ENCODE results near the gene EMILIN1. TPM values are rescaled to one million over a fixed set of nuclear protein-coding genes. Genes with fewer than 3 reads are reported as not detected.

Gene EMILIN1
- total RNA-seq, 1 donor from 2014 or later = 21.0 TPM

DNA sequence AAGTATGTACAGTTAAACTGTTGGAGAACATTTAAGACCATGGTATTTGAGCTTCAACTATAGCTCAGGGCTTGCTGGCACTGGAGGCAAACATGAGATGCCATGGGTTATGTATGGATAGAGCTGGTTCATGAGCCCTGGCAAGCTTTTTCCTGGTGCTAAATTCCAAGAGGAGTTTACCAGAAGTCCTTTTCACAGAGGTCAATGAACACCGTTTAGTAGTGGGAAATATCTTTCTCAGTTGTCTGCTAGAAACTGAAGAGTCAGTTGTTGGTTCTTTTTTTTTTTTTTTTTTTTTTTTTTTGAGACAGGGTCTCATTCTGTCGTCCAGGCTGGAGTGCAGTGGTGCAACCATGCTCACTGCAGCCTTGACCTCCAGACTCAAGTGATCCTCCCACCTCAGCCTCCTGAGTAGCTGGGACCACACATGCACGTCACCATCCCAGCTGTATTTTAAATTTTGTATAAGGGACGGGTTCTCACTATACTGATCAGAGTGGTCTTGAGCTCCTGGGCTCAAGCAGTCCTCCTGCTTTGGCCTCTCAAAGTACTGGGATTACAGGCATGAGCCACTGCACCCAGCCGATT is 9.5 kb downstream of the EMILIN1 start:
- DNase-seq (ENCODE audit: low spot score) = no peak
- intact Hi-C loops (cut with DNase I) = loop anchor here (2.0 kb wide), 1 partner anchor 37 kb away; the partner anchor contains the start of gene AGBL5

DNA sequence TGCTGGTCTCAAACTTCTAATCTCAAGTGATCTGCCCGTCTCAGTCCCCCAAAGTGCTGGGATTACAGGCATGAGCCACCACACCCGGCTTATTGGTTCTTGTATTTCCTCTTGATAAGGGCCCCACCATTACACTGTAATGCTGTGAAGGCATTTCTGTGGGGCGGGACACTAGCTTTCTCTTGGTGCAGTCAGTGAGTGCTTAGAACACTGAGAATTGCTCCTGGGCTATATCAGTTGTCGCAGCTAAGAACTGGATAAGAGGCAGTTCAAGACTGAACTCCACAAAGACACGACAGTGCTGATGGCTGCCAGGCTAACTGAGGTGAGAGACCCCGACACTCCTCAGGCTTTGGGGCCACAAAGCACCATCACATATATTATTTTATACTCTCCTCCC is 10.2 kb downstream of the EMILIN1 start:
- intact Hi-C loops (cut with DNase I) = no loop called here
- no peak for DNase-seq (ENCODE audit: low spot score)

DNA sequence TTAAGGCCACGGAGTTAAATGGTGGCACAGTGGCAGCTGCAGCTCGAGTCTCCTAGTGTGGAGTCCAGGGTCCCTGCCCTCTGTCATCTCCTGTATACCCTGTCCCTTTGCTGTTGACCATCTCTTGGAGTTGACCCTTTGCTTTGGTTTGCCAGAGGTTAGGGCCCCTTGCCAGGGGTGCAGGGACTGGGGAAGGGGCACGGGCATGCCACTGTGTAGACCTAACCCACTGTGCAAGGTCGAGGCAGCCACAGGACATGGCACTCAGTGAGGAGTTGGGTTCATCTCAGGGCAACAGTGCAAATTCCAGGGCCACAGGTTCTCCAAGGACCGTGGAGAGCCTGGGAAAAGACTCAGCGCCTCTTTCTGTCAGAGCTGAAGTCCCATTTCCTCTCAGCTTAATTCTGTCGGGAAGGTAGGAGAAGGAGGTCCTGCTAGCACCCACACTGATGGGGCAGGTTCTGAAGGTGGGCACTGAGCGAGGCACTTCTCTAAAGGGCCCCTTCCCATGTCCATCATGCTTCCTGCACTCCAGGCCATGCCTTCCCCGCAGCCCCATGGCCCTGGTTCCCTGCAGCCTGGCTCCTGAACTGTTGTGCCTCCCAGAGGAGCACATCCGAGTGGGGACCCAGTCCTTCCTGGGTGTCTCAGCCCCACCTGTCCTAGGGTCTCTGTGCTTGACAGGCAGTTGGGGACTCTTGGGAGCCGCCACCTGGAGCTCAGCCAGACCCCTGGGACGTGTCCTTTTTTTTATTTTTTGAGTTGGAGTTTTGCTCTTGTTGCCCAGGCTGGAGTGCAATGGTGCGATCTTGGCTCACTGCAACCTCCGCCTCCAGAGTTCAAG is 10.9 kb downstream of the EMILIN1 start:
- intact Hi-C loops (cut with DNase I) = no loop called here
- DNase-seq (ENCODE audit: low spot score) = no peak

DNA sequence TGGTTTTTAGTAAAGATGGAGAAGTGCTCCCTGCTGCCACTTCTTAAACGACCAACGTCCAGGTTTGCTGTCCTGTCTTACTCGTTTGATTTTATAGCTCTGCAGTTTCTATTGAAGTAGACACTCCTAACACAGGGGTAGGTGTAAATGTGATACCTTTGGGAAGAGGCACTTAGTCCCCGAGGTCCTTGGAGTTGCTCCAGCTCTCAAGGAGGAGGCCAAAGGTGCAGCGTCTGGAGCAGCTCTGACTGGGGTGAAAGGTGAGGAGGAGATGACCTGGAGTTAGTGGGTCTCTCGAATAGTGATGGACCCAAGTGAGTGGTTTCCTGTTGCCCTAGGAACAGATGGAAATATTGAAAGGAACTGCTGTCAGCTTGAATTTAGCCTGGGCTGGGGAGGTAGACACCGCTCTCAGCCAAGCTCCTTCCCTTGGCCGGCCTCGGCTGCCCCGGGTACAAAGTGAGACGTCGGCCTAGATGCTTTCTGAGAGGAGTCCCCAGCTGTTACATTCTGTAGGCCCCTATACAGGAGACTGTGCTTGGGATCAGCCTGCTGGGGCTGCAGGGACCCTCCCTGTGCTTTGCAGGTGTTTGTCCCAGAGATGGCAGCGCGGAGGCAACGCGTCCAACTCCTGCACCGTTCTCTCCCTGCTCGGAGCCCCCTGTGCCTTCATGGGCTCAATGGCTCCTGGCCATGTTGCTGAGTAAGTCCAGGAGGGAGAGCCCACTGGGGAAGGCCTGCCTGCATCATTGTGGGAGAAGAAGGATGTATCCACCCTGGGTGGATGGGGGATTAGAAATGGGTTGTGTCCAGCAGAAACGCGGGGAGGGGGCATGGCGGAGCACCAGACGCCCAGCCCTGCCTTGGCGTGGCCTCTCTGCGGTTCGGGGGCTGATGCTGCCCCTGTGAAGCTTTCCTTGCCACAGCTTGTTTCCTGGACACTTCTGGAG is 13.6 kb downstream of the EMILIN1 start:
- no peak for DNase-seq (ENCODE audit: low spot score)
- intact Hi-C loops (cut with DNase I) = no loop called here

DNA sequence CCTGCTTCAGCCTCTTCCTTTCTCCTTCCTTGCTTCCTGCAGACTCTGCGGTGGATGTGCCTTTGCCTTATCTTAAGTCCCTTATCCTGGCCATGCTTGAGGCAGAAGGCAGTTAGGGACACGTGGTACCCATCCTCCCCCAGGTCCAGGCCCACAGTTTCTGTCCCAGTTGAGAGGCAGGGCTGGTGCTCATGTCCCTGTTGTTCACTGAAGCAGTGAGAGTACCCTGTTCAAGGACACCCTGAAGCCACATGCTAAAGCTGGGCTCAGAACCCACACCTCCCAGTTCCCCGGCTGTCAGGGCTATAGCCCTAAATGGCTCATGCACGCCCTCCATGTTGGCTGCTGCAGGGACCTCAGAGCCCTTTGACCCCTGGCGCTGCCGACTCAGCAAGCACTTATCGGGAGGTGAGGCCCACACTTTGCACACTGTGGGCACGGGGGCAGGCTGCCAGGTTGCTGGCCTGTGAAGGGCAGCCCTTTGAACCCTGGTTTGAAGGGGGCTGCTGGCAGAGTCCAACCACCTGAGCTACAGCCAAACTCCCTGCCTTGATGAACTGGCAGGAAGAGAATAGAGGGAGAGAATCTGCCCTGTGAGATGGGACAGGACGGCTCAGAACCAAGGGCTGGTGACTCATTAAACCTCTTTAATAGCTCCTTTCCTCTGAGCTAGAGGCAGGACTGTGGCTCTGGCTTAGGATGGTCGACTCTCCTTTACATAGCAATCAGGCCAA is 14.4 kb downstream of the EMILIN1 start:
- DNase-seq (ENCODE audit: low spot score) = no peak
- intact Hi-C loops (cut with DNase I) = no loop called here

DNA sequence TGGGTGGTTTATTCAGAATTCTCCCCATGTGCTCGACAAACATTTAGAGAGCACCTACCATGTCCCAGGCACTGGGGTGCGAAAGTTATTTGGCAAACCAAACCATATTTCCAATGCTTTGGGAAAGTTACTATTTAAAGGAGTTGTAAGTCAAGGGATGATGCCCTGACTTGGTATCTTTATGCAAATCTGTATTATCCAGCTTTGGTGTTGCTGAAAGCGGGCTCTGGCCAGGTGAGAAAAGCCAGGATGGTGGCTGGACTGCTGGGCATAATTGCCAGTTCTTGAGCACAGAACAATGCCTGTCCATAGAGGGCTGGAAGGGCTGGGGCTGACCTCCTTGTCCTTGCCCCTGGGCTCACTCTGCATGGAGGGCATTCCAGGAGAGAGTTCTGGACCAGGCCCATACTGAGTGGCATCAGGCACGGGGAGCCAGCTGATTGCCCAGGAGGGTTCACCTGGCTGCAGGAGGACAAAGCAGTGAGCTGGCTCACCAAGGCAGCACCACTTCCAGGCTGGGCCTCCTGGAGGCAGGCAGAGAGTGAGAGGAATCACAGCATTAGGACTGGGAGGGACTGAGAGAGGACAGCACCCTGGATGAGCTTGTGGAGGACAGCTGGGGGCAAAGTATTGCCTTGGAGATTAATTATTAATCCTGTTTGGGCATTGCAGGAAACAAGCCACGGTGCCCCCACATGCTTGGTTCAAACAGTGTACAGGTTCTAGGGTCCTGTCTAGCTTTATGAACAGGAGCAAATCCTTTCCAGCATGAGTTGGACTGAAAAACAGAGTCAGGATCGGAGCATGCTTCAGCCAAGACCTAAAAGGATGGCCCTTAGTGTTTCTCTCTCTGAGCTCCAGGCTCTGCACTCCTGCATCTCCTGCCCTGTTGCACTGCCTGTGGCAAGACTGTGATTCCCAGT is 15.3 kb downstream of the EMILIN1 start:
- DNase-seq (ENCODE audit: low spot score) = no peak
- intact Hi-C loops (cut with DNase I) = no loop called here

DNA sequence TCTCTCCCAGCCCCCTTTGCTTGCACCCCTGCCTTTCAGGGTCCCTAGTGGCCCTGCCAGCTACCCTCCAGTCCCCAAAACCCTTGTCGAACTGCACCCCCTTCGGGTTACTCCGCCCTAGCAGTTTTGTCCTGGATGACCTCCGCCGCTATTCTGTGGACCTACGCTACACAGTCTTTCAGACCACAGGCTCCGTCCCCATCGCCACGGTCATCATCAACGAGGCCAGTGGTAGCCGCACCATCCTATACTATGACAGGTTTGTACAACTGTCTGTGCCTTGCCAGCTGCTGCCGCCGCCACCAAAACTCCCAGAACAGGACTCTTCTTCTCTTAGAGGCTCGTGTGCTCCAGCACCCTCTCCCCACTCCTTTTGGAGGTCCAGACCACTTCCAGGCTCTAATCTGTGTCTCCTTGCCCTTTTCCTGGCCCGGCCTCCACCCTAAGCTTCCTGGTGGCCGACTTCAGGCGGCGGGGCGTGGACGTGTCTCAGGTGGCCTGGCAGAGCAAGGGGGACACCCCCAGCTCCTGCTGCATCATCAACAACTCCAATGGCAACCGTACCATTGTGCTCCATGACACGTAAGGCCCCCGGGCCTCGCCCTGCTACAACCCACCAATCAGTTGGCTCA is 16.1 kb downstream of the EMILIN1 start:
- DNase-seq (ENCODE audit: low spot score) = no peak
- intact Hi-C loops (cut with DNase I) = no loop called here

DNA sequence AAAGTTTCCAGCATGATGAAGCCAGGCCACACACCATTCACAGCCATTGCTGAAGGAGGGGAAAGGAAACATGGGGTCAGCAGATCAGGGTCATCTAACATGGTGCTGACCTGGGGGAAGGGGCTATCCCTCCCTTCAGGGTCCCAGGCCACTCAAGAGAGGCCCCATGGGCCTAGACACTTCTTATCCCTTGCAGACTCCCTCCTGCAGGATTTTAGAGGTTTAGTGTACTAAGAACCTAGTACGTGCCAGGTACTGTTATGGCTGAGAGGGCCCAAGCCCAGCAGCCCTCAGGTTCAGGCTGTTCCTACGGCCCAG is 17.0 kb downstream of the EMILIN1 start:
- DNase-seq (ENCODE audit: low spot score) = no peak
- intact Hi-C loops (cut with DNase I) = loop anchor here (5.0 kb wide), 3 partner anchors 117 to 207 kb away; partner anchors contain the start of genes ATRAID, SLC5A6 and TRIM54

DNA sequence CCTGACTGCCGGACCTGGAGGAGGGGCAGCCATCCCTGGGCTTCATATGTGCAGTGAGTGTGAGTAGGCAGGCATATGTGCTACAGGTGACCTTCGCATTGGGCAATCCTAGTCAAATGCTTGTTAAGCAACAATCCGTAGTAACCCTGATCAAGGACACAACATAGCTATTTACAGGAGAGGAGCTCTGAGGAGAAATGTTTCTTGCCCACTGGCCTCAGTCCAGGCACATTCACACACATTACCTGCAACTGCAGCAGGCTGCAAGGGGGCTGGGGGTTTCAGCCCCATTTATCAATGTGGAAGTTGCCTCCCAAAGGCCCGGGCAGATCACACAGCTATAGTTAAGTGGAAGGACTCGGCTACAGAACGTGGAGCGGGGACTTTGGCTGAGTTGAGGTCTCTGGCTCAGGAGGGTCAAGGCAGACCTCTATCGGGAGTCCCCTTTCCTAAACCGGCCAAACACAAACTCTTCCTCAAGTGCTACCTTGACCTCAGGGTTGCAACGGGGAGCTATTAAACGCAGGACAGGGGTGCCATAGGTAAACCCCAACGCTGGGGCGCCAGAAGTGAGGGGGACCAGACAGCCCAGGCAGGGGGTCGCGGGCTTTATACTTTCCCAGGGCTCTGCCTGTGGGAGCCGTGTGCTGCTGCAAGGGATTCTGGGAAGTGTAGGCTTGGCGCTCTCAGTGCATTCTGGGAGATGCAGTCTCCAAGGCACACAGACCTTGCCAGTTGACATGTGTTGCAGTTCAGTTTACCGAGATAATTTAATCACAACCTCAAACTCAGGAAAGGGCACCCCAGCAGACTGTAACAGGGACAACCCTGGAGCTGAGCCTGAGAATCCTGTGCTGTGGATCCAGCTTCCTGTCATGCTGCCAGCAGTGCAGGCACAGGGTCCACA is 17.6 kb downstream of the EMILIN1 start:
- intact Hi-C loops (cut with DNase I) = loop anchor here (5.0 kb wide), 3 partner anchors 116 to 206 kb away; partner anchors contain the start of genes ATRAID, SLC5A6 and TRIM54
- DNase-seq (ENCODE audit: low spot score) = no peak

DNA sequence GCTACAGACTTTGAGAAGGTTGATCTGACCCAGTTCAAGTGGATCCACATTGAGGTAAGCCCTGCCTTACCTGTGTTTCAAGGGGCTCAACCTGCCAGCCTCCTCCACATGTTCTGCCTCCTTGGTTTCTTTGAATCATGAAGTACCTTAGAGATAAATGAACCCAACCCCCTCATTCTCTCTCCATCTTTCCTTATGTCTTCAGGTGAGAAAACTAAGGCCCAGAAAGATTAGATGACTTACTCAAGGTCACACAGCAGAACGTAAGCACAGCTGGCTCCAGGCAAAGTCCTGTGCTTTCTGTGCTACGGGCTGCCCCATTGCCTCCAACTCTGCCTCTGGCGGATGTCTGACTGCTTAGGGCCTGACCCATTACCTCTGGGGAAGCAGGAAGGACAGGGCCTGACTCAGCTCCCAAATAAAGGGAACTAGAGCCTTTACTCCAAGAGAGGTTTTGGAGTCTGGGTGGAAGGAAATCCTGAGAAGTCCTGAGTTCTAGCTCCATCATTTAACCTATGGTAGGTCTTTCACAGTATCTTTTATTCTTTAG is 18.4 kb downstream of the EMILIN1 start:
- intact Hi-C loops (cut with DNase I) = loop anchor here (5.0 kb wide), 3 partner anchors 115 to 205 kb away; partner anchors contain the start of genes ATRAID, SLC5A6 and TRIM54
- DNase-seq (ENCODE audit: low spot score) = no peak

DNA sequence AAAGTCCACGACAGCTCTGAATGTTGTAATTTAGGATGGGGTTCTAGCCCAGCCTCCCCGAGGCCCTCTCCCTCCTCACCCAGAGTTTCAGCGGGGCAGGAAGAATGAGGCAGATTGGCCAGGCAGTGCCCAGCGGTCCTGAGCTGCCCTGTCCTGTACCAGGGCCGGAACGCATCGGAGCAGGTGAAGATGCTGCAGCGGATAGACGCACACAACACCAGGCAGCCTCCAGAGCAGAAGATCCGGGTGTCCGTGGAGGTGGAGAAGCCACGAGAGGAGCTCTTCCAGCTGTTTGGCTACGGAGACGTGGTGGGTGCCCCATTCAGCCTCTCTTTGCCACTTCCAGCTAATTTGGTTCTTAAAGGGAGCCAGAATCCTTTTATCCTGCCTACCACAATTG is 18.9 kb downstream of the EMILIN1 start:
- DNase-seq (ENCODE audit: low spot score) = no peak
- intact Hi-C loops (cut with DNase I) = loop anchor here (5.0 kb wide), 3 partner anchors 115 to 205 kb away; partner anchors contain the start of genes ATRAID, SLC5A6 and TRIM54

DNA sequence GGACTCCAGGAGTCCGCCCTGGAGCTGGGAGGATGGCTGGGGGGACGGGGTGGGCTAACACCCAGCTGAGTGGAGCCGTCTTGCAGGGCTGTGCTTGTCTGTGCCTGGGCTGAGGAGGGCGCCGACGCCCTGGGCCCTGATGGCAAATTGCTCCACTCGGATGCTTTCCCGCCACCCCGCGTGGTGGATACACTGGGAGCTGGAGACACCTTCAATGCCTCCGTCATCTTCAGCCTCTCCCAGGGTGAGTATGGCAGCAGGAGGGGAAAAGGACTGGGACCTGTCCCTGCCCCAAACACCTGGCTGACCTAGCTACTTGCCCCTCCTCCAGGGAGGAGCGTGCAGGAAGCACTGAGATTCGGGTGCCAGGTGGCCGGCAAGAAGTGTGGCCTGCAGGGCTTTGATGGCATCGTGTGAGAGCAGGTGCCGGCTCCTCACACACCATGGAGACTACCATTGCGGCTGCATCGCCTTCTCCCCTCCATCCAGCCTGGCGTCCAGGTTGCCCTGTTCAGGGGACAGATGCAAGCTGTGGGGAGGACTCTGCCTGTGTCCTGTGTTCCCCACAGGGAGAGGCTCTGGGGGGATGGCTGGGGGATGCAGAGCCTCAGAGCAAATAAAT is 21.0 kb downstream of the EMILIN1 start:
- DNase-seq (ENCODE audit: low spot score) = no peak
- intact Hi-C loops (cut with DNase I) = loop anchor here (2.0 to 5.0 kb wide), 4 partner anchors 91 to 203 kb away; partner anchors contain the start of genes ATRAID, SLC5A6 and TRIM54

DNA sequence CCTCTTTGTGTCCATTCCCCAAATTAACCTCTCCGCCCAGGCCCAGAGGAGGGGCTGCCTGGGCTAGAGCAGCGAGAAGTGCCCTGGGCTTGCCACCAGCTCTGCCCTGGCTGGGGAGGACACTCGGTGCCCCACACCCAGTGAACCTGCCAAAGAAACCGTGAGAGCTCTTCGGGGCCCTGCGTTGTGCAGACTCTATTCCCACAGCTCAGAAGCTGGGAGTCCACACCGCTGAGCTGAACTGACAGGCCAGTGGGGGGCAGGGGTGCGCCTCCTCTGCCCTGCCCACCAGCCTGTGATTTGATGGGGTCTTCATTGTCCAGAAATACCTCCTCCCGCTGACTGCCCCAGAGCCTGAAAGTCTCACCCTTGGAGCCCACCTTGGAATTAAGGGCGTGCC is 21.6 kb downstream of the EMILIN1 start:
- intact Hi-C loops (cut with DNase I) = no loop called here
- DNase-seq (ENCODE audit: low spot score) = no peak

DNA sequence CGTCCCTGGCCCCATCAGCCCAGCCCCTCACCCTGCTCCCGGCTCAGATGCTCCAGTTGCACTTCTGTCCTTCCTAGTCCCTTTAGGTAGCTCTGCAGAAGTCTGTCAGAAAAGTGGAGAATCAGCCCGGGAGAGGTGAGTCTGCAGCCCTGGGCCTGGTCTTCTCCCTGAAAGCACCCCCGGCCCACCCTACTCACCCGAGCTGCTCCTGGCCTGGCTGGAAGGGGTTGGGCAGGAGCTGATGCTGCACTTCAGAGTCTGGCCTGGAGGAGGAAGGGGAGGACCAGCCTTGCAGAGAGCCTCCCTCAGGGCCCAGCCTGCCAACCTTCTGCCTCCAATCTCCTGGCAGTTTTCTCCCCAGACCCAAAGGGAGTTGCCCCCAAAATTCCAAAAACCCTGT is 23.9 kb downstream of the EMILIN1 start:
- no peak for DNase-seq (ENCODE audit: low spot score)
- intact Hi-C loops (cut with DNase I) = no loop called here

DNA sequence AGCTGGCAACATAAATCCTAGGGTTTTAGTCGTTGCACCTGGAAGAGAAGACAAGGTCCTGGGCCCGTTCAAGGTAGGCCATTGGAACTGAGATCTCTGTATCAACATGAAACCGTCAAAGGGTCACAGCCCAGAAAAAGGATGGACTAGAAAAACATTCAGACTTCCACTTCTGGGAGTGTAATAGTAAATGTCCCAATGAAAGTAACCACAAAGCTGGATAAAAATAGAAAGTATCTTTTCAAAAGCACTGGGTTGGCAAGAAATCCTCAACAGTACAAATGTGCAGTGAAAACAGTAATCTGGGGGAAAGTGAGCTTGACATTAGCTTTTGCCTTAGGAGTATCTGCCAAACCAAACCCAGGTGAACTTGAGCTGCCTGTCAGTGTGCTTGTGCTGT is 27.6 kb downstream of the EMILIN1 start:
- intact Hi-C loops (cut with DNase I) = no loop called here

DNA sequence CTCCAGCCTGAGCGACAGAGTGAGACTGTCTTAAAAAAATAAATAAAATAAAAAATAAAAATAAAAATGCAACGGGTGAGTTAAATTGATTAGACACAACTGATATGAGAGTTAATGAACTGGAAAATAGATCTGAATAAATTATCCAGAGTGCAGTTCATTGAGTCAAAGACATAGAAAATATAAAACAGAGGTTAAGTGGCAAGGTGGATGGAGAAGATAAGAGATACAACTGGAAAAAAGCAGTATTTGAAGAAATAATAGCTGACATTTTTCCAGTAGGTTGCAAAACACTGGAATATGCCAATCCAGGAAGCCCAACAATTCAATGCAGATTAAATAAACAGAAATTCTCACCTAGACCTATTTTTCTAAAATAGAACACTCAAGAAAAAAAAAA is 29.8 kb downstream of the EMILIN1 start:
- no peak for DNase-seq (ENCODE audit: low spot score)
- intact Hi-C loops (cut with DNase I) = no loop called here

More for the DNA sequence above, 27.6 kb downstream of the EMILIN1 start:
- DNase-seq (ENCODE audit: low spot score) = no peak

All from cardiac septum (tissue), 1 donor.